ENCODE data around the gene PRDX6.
"Not testable (repeated sequence)": the region's sequence is repeated elsewhere in the genome, so short reads cannot be mapped to it uniquely, and the experiment has no call there.

Gene PRDX6

DNA sequence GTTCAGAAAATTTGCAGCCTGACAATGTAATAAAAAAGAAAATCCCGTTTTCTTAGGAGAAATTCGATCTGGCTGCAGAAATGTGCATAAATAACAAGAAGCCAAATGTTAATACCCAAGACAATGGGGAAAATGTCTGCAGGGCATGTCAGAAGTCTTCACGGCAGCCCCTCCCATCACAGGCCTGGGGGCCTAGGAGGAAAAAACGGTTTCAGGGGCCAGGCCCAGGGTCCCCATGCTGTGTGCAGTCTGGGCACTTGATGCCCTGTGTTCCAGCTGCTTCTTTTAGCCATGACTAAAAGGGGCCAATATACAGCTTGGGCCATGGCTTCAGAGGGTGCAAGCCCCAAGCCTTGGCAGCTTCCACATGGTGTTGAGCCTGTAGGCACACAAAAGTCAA lies 6.5 kb upstream of the PRDX6 start:
- no peak for DNase-seq

DNA sequence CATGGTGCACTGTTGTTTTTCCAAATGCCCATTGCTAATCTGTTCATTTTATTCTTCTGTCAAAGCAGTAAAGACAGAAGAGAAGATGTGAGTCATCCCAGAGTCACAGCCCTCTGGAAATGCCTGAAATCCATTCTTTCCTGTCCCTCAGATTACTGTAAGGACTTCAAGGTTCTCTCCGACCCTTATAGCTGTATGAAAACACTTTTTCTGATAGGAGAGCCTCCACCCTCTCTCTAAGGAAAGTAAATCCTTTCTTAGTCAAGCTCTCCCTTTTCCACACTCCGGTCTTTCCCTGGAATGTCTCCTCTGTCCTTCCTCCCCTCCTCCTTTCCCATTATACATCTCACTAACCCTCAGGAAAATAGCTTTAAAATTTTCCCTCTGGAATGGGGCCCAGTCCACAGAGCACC lies 3.5 kb upstream of the PRDX6 start:
- DNase-seq, result no peak

DNA sequence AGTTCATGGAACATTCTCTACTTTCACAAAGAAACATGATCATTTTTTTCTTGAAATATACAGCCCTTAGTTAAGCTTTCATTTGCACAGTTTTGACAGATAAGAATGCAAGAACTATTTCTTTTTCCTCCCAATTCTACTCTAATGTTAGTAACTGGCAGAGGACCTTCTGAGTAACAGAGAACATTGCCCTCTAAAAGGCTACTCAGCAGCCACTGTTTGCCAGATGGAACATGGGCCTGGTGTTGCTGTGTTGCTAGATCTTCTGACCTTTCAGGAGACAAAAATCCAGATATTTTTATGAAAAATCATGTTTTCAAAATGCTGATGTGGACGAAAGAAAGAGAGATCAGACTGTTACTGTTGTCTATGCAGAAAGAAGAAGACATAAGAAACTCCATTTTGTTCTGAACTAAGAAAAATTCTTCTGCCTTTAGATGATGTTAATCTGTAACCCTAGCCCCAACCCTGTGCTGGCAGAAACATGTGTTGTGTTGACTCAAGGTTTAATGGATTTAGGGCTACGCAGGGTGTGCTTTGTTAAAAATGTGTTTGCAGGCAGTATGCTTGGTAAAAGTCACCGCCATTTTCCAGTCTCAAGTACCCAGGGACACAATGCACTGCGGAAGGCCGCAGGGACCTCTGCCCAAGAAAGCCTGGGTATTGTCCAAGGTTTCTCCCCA lies 2.9 kb upstream of the PRDX6 start:
- no peak for DNase-seq

- not testable (repeated sequence) for DNase-seq
Measured at GRCh38 chr1:173474780-173475421, 2.2 kb upstream of the PRDX6 start.

GRCh38 chr1:173475564-173476196 lies 1.5 kb upstream of the PRDX6 start:
- no peak for DNase-seq

DNA sequence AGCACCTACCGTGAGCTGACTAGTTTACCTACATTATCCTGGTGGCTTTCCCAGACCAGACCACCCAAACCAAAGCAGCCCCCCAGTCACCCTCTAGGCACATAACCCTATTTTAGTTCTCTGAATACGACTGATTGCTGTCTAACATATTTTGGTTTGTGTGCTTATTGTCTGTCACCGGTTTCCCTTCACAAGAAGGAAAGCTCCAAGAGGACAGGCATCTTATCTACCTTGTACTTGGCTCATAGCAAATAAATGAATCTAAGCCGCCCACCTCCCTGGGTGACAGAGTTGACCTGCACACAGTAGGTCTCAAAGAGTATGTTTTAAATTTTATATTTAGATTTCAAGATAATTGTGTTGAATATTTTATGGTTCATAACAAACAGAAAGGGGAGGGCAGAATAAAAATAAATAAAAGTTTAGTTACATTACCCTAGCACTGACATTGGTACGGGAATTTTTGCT lies 904 bp upstream of the PRDX6 start:
- DNase-seq, result no peak

- peak; percentile 73 for DNase-seq
Measured at GRCh38 chr1:173476665-173477285, 360 bp upstream of the PRDX6 start.

- peak; percentile 8 for DNase-seq
Measured at GRCh38 chr1:173478094-173478674, 1.0 kb downstream of the PRDX6 start.

- DNase-seq, result no peak
Measured at GRCh38 chr1:173479649-173480048, 2.5 kb downstream of the PRDX6 start.

- DNase-seq, result no peak
Measured at GRCh38 chr1:173481195-173481772, 4.1 kb downstream of the PRDX6 start.

DNA sequence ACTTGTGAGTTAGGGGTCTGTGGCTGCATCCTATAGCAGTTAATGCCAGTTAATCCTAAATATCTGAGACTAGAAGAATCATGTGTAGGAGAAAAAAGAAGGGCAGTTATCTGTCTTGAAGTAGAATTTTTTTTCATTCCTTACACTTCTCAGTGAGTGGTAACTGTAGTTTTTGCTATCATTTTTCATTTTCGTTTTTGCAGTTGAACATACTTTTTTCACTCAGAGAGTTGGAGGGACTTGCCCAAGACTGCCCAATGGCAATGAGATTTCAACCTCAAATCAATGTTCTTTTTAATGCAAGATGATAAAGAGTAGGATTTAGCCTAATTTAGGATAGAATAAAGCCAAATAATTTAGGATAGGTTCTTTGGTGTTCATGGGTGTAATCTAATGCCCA lies 5.5 kb downstream of the PRDX6 start:
- no peak for DNase-seq

DNA sequence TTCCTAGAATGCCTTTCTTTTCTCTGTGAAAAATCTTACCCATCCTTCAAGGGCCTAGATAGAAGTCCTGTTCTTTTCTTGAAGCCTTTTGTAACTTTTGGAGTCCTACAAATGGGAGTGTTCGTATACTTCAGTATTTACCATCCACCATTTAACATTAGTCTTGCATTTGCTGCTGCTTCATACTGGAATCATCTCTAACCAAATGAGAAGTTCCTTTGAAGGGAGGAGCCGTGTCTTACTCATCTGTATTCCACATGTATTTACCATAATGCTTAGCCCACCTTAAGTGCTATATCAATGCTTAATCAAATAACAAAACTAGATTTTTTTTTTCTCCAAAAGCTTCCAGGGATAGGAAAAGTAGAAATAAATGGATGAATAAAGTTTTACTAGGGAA lies 7.1 kb downstream of the PRDX6 start:
- DNase-seq, result no peak

DNA sequence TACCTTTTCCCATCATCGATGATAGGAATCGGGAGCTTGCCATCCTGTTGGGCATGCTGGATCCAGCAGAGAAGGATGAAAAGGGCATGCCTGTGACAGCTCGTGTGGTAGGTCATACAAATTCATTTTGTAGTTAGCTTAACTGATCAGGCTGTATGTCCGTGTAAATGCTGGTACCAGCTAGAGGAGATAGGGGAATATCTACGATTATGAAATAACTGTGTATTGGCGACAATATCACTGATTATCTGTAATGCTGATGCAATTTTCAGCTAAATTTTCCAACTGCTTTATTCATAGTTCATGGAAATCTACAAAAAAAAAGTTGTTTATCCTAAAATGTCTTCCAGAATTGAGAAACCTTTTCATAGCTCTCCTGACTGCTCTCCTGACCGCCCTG lies 8.3 kb downstream of the PRDX6 start:
- DNase-seq, result no peak

DNA sequence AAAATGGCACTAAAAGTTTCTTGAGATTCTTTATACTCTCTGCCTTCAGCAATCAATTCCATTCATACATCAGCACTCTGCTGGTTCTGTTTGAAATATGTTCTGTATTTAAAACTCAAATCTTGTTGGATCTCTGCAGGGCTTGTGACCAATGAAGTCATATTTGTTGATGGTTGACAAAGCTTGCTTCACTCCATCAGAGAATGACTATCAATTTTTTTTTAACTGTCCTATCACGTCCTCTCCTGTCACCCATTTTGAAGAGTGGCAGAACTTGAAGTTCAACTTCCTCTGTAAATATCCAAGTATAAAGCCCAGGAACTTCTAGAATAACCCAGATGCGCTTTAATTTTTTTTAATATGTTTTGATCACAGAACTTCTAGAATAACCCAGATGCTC lies 10.9 kb downstream of the PRDX6 start:
- DNase-seq, result no peak

DNA sequence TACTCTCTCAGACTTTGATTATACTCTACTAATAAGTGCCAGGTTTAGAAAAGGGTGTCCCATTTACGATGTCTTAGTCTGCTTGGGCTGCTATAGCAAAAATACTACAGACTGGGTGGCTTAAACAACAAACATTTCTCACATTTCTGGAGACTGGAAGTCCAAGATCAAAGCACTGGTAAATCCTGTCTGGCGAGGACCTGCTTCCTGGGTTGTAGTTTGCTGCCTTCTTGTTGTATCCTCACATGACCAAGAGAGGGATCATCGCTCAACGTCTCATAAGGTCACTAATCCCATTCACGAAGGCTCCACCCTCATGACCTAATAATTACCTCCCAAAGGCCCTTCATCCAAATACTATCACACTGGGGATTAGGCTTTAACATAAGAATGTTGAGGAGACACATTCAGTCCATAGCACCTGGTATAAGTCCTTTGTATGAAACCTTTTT lies 12.0 kb downstream of the PRDX6 start:
- no peak for DNase-seq

DNA sequence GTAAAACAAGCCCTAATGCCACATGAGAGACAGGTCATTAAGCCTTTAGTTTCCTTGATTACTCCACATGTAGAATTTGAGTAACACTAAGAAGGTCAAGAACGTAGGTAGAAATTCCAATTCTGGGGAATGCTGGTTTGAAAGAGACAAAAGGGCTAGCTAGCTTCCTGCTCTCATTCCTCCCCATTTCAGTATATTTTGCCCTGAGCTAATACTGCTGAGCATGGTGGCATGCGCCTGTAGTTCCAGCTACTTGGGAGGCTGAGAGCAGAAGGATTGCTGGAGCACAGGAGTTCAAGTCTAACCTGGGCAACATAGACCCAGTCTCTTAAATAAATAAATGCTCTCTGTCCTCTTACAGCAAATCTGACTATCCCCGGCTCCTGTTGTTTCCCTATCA lies 12.8 kb downstream of the PRDX6 start:
- DNase-seq, result no peak

- DNase-seq, result no peak
Measured at GRCh38 chr1:173491508-173491907, 14.4 kb downstream of the PRDX6 start.

- DNase-seq, result not testable (repeated sequence)
Measured at GRCh38 chr1:173493125-173493524, 16.0 kb downstream of the PRDX6 start.

- no peak for DNase-seq
Measured at GRCh38 chr1:173495609-173496267, 18.6 kb downstream of the PRDX6 start.

GRCh38 chr1:173496757-173497320 lies 19.7 kb downstream of the PRDX6 start:
- no peak for DNase-seq

GRCh38 chr1:173499729-173500128 lies 22.6 kb downstream of the PRDX6 start:
- DNase-seq, result no peak

DNA sequence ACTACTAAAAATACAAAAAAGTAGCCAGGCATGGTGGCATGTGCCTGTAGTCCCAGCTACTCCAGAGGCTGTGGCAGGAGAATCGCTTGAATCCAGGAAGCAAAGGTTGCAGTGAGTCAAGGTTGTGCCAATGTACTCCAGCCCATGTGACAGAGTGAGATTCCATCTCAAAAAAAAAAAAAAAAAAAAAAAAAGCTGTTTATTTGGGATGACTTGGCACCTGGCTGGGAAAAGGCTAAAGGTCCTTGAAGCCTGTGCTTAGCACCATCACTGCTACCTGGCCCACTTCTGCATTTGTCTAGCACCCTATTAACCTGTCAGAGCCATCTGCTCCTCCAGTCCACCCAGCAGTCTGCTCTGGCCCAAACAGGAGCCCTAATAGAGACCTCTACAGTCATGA lies 25.0 kb downstream of the PRDX6 start:
- DNase-seq, result no peak

All from KG1 (cell line).